Esophagus muscularis mucosa (tissue), 4 donors: ENCODE data around the gene SLITRK3. TPM values are rescaled to one million over a fixed set of nuclear protein-coding genes. Genes with fewer than 3 reads are reported as not detected.

Source experiments
- DNase-seq: peaks from one replicate; pipeline ENCODE4 v3.0.0-alpha.2; 2017; ENCODE audit errors: extremely low spot score
- H3K27ac ChIP-seq, 4 donors: fragments of 200-600 bp; sonication (generic); replicated peaks in 1 of 4; 1 replicate in 3 of 4; 2 replicates in 1 of 4; pipeline ENCODE4 v1.5.1; 2016 to 2019; ENCODE audit warnings: mild to moderate bottlenecking in 1 of 4
- H3K27me3 ChIP-seq, 4 donors: fragments of 200-600 bp; sonication (generic); one replicate each; pipeline versions ENCODE4 v1.5.1 to v1.6.0; 2016 to 2019
- H3K36me3 ChIP-seq, 4 donors: fragments of 200-600 bp; sonication (generic); one replicate each; pipeline ENCODE4 v1.5.1; 2016 to 2019
- H3K4me1 ChIP-seq, 4 donors: fragments of 200-600 bp; sonication (generic); one replicate each; pipeline ENCODE4 v1.5.1; 2016 to 2019
- H3K4me3 ChIP-seq, 4 donors: fragments of 200-600 bp; sonication (generic); 1 replicate in 2 of 4; 2 replicates in 2 of 4; pipeline ENCODE4 v1.5.1; 2016 to 2019; ENCODE audit warnings: mild to moderate bottlenecking in 4 of 4, moderate library complexity in 1 of 4
- H3K9me3 ChIP-seq, 4 donors: fragments of 200-600 bp; sonication (generic); 1 replicate in 3 of 4; 2 replicates in 1 of 4; pipeline ENCODE4 v1.5.1; 2016 to 2019
- EP300 ChIP-seq: sonication (generic); formaldehyde crosslinking; IDR thresholded peaks from one replicate; pipeline ENCODE4 v1.6.1; 2017; ENCODE audit warnings: antibody characterized with exemption
- POLR2A ChIP-seq: fragments of 450-650 bp; IDR thresholded peaks from one replicate; pipeline ENCODE4 v1.6.1; 2017; ENCODE audit warnings: antibody characterized with exemption, moderate library complexity, mild to moderate bottlenecking, low read depth
- POLR2AphosphoS5 ChIP-seq, 2 donors: sonication (generic); formaldehyde crosslinking; IDR thresholded peaks; one replicate each; pipeline ENCODE4 v1.6.1; 2017; ENCODE audit warnings: antibody characterized with exemption in 2 of 2
- WGBS: methylation state at CpG from one replicate; pipeline ENCODE4 v1.1.5; 2018; 5-methylcytosine and 5-hydroxymethylcytosine counted together
- intact Hi-C: fragments of 100-400 bp; cut with DNase I; formaldehyde crosslinking; loops from one replicate; pipeline ENCODE4 v1.15.1; 2023
- total RNA-seq, 4 donors: library from RNA; depleted of rRNA; stranded (reverse); fragments of >200 nt; gene quantifications; one replicate each; pipeline versions ENCODE4 v1.1.0 to v1.2.1, GENCODE V29; 2016
- TF ChIP-seq, protein P1 (sequence below), 3 experiments: fragments of 200-600 bp in 2 of 3; fragments of 450-650 bp in 1 of 3; sonication (generic) in 2 of 3; IDR thresholded peaks; one replicate each; pipeline ENCODE4 v1.5.1; 2017 to 2019; ENCODE audit warnings: antibody characterized with exemption in 3 of 3, mild to moderate bottlenecking in 2 of 3, moderate library complexity in 1 of 3

SLITRK3 gene
- total RNA-seq, 4 donors from 2014 or later, result 14.5 to 29.3 (median 16.9) TPM

DNA sequence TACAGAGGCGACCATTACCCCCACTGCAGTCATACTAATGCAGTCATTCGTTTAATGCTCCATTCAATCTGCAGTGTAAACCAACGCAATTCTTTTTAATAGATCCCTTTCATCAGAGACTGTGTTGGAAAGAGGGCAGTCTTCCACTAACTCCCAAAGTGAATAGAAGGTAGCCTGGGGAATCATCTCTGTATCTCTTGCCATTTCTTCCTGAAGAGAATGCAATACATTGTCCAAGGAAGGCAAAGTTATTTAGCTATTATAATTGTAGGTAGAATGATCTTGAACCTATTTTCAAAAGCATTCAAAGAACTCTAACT lies 1.3 kb upstream of the SLITRK3 start:
- Histone ChIP-seq H3K4me3 (peak overlapping the region; percentile 67 to 74 (median 70)), H3K9me3 (no peaks in the 10 kb centered on the region), H3K4me1 (peaks cover 28 to 48% (median 36%) of the 10 kb centered on the region in 4 donors), H3K27ac (peak overlapping the region; percentile 85 to 93 (median 89)), H3K36me3 (no peaks in the 10 kb centered on the region), H3K27me3 (peaks cover 0 to 47% (median 14%) of the 10 kb centered on the region in 4 donors)
- DNase-seq, result no peak
- TF ChIP-seq, protein P1, sequence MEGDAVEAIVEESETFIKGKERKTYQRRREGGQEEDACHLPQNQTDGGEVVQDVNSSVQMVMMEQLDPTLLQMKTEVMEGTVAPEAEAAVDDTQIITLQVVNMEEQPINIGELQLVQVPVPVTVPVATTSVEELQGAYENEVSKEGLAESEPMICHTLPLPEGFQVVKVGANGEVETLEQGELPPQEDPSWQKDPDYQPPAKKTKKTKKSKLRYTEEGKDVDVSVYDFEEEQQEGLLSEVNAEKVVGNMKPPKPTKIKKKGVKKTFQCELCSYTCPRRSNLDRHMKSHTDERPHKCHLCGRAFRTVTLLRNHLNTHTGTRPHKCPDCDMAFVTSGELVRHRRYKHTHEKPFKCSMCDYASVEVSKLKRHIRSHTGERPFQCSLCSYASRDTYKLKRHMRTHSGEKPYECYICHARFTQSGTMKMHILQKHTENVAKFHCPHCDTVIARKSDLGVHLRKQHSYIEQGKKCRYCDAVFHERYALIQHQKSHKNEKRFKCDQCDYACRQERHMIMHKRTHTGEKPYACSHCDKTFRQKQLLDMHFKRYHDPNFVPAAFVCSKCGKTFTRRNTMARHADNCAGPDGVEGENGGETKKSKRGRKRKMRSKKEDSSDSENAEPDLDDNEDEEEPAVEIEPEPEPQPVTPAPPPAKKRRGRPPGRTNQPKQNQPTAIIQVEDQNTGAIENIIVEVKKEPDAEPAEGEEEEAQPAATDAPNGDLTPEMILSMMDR (IDR thresholded peaks at IDR 0.05), result no peak
- no peak for TF ChIP-seq POLR2A
- no peak for TF ChIP-seq EP300
- no peak for TF ChIP-seq POLR2AphosphoS5 (IDR thresholded peaks at IDR 0.05)
- intact Hi-C loops, result no loop called here
- 14% methylated on average over 3 of the region's 3 CpGs for WGBS

DNA sequence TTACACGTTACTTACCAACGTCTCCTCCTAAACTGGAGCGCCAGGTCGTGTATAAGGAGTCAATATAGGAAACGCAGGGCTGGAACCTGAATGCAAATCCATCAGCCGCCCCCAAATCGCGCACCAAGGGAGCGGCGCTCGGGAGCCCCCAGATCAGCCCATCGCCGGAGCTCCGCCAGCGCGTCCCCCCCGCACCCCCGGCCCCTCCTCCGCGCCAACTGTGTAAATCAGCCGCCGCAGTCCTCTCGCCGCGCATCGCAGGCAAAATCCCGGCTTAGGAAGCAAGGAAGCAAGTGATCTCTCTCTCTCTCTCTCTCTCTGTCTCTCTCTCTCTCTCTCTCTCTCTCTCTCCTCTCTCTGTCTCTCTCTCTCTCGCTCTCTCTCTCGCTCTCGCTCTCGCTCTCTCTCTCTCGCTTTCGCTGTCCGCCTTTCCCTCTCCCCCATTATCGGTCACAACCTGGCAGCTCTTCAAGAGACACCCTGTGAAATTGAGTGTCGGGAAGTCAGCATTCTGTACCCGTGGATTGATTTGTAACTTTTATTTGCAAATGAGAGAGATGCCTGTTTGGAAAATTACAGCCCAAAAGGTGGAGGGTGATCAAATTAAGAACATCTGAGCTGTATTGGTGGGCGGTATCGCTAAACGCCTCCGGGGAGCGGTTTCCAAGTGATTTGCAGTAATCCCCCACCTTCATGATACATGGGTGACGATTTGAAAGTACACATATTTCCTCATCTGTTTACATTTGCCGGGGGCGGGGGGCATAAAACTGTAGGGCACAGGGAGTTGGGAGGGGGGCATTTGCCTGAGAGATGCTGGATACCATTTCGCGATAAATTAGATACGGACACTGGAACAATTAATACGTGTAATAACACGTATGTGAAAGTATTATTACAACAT lies 645 bp upstream of the SLITRK3 start:
- peak overlapping the region; percentile 67 to 74 (median 70) for H3K4me3 ChIP-seq
- no peak for DNase-seq
- peak overlapping the region; percentile 85 to 93 (median 89) for H3K27ac ChIP-seq
- intact Hi-C loops, result no loop called here
- WGBS, result 4% methylated on average over 44 of the region's 50 CpGs
- peaks cover 0 to 47% (median 14%) of the 10 kb centered on the region in 4 donors for H3K27me3 ChIP-seq
- no peaks in the 10 kb centered on the region for H3K9me3 ChIP-seq
- TF ChIP-seq, protein P1 (IDR thresholded peaks at IDR 0.05), result peak; percentile 26 to 66 (median 39)
- TF ChIP-seq POLR2A, result no peak
- H3K4me1 ChIP-seq, result peaks cover 30 to 49% (median 36%) of the 10 kb centered on the region in 4 donors
- H3K36me3 ChIP-seq, result no peaks in the 10 kb centered on the region

DNA sequence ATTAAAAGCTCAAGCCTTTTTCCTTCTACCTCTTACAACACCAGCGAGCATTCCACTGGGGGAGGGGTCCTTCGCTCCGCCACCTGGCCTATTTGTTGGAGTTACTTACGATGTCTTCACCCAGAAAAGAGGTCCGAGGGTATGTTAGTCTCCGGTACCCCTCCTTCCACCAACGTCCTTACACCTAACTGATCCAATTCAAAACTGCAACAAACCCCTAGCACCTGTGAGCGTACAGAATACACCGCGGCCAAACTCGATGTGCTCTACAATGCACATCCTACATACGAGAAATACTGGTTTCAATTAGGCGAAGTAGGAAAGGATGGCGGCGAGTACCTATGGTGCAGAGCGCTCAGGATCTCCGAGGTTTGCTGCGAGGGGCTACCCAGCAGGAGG lies 944 bp downstream of the SLITRK3 start:
- TF ChIP-seq, protein P1 (IDR thresholded peaks at IDR 0.05), result no peak
- TF ChIP-seq EP300, result no peak
- no peak for TF ChIP-seq POLR2AphosphoS5 (IDR thresholded peaks at IDR 0.05)
- no peak for TF ChIP-seq POLR2A
- peaks cover 30 to 47% (median 35%) of the 10 kb centered on the region in 4 donors for H3K4me1 ChIP-seq
- intact Hi-C loops, result no loop called here
- DNase-seq, result no peak
- H3K27ac ChIP-seq, result peak overlapping the region; percentile 85 to 93 (median 89)
- H3K9me3 ChIP-seq, result no peaks in the 10 kb centered on the region
- peak overlapping the region; percentile 67 to 74 (median 70) for H3K4me3 ChIP-seq
- 1% methylated on average over 15 of the region's 18 CpGs for WGBS
- H3K36me3 ChIP-seq, result no peaks in the 10 kb centered on the region
- peaks cover 0 to 47% (median 14%) of the 10 kb centered on the region in 4 donors for H3K27me3 ChIP-seq

DNA sequence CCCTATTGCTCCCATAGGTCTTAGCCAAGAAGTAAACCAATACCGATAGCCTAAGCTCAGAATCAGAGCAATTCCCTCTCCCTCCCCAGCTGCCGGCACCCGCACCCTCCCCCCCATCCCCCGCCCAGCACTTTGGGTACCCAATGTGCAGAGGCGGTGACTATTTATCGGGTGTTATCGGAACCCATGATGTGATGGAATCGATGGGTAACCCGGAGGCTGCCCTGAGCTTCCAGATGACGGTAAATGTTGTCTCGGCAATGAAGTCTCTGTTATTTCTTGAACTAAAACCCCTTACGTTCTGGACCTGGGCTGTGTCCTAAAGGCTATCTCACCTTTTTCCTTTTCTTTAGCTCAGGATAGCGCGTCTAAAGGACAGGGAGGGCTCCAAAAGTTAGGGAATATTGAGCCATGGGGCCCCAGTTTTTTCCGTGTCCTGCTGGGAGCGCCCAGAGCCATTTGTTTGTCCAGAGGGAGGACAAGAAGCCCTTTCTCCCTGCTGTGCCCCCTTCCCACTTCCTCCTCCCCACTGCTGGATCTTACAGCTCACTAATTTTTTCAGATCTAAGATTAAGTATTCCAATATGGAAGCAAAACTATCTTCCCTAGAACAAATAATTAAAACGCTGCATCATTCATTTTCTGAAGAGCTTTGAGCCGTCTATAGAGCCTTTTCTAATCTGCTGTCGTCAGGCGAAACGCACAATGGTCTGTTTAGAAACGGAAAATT lies 1.5 kb downstream of the SLITRK3 start:
- TF ChIP-seq, protein P1 (IDR thresholded peaks at IDR 0.05), result no peak
- TF ChIP-seq POLR2AphosphoS5 (IDR thresholded peaks at IDR 0.05) (no peak), EP300 (no peak), POLR2A (no peak)
- H3K36me3 ChIP-seq, result no peaks in the 10 kb centered on the region
- intact Hi-C loops, result no loop called here
- no peaks in the 10 kb centered on the region for H3K9me3 ChIP-seq
- H3K4me1 ChIP-seq, result peaks cover 30 to 47% (median 35%) of the 10 kb centered on the region in 4 donors
- no peak for DNase-seq
- H3K4me3 ChIP-seq, result peak overlapping the region; percentile 67 to 74 (median 70)
- H3K27me3 ChIP-seq, result peaks cover 0 to 47% (median 14%) of the 10 kb centered on the region in 4 donors
- WGBS, result 4% methylated on average over 12 of the region's 22 CpGs
- H3K27ac ChIP-seq, result peak overlapping the region; percentile 85 to 93 (median 89)
